Measurements from ENCODE around the gene GPRC5C. TPM values are rescaled to one million over a fixed set of nuclear protein-coding genes. Genes with fewer than 3 reads are reported as not detected.

GPRC5C gene
- total and polyA plus RNA-seq, 2 of the 13 experiments (the other 11 are each of a cell fraction or from before 2014, with no cell fraction given): 85.6 to 300 TPM

DNA sequence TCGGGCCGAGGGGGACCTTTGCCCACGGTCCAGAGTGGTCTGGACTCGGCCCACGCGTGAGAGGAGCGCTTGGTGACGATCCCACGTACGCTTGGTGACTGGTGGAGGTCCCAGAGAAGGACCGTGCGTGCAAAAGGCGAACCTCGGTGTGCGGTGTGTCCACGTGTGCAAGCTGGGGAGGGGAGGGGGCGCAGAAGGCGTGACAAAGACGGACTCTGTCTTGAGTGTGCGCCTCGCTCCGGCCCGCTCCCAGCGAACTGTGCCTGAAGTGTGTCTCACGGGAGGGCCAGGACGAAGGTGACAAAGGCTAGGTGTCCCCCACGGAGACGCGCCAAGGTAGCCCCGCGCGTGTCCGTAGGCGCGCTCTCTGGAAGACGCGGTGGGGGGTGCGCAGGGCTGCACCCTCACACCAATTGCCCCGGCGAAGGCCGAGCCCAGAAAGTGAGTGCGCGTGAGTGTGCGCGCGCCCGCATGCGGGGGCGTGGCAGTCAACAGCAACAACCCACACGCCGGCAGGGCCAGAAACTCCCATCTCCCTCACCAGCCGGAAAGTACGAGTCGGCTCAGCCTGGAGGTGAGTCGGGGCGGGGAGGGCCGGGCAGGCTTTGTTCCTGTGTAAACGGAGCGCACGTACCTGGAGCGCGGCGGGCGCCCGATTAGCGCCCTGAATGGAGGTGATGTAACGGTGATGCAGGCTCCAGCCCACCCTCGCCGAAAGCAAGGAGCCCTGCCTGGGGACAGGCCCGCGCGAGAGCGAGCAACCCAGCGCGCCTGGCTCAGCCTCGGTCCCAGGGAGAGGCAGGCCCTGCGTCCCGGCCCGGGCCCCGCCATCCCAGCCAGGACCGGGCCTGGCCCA lies at the start of gene GPRC5C (continued):
- TF ChIP-seq NFKB2 (CRISPR knock-in tag; IDR thresholded peaks at IDR 0.05; ENCODE audit: borderline replicate concordance) (peak; percentile 82; the same call in 1 of the 2 replicates), KDM1A (CRISPR knock-in tag; IDR thresholded peaks at IDR 0.05) (no peak), MAF1 (CRISPR knock-in tag; IDR thresholded peaks at IDR 0.05; ENCODE audit: borderline replicate concordance) (no peak), MEF2D (CRISPR knock-in tag; IDR thresholded peaks at IDR 0.05) (peak; percentile 70; the same call in 1 of the 2 replicates), ZNF567 (CRISPR knock-in tag; IDR thresholded peaks at IDR 0.05; ENCODE audit: borderline replicate concordance) (peak; percentile 81; the same call in 1 of the 2 replicates), ZFP37 (CRISPR knock-in tag; IDR thresholded peaks at IDR 0.05; ENCODE audit: borderline replicate concordance) (no peak), SKI (IDR thresholded peaks at IDR 0.05; ENCODE audit: partially characterized antibody) (no peak), PPARG (CRISPR knock-in tag; conservative IDR thresholded peaks at IDR 0.05) (peak; percentile 63), ZBTB42 (CRISPR knock-in tag; IDR thresholded peaks at IDR 0.05) (peak; percentile 97), CC2D1A (CRISPR knock-in tag; IDR thresholded peaks at IDR 0.05) (no peak), ELF1 (CRISPR knock-in tag; IDR thresholded peaks at IDR 0.05) (peak; percentile 66), GLI4 (CRISPR knock-in tag; IDR thresholded peaks at IDR 0.05; ENCODE audit: borderline replicate concordance) (0 out of 2 replicates have a peak, but pooled peaks have one; percentile 18), ZNF501 (CRISPR knock-in tag; IDR thresholded peaks at IDR 0.05) (no peak; the same call in none of the 2 replicates)
- TF ChIP-seq, protein P1, sequence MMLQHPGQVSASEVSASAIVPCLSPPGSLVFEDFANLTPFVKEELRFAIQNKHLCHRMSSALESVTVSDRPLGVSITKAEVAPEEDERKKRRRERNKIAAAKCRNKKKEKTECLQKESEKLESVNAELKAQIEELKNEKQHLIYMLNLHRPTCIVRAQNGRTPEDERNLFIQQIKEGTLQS (CRISPR knock-in tag; IDR thresholded peaks at IDR 0.05): no peak
- TF ChIP-seq, protein P2, sequence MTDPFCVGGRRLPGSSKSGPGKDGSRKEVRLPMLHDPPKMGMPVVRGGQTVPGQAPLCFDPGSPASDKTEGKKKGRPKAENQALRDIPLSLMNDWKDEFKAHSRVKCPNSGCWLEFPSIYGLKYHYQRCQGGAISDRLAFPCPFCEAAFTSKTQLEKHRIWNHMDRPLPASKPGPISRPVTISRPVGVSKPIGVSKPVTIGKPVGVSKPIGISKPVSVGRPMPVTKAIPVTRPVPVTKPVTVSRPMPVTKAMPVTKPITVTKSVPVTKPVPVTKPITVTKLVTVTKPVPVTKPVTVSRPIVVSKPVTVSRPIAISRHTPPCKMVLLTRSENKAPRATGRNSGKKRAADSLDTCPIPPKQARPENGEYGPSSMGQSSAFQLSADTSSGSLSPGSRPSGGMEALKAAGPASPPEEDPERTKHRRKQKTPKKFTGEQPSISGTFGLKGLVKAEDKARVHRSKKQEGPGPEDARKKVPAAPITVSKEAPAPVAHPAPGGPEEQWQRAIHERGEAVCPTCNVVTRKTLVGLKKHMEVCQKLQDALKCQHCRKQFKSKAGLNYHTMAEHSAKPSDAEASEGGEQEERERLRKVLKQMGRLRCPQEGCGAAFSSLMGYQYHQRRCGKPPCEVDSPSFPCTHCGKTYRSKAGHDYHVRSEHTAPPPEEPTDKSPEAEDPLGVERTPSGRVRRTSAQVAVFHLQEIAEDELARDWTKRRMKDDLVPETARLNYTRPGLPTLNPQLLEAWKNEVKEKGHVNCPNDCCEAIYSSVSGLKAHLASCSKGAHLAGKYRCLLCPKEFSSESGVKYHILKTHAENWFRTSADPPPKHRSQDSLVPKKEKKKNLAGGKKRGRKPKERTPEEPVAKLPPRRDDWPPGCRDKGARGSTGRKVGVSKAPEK (CRISPR knock-in tag; IDR thresholded peaks at IDR 0.05; ENCODE audit: borderline replicate concordance): no peak
- TF ChIP-seq, protein P3, sequence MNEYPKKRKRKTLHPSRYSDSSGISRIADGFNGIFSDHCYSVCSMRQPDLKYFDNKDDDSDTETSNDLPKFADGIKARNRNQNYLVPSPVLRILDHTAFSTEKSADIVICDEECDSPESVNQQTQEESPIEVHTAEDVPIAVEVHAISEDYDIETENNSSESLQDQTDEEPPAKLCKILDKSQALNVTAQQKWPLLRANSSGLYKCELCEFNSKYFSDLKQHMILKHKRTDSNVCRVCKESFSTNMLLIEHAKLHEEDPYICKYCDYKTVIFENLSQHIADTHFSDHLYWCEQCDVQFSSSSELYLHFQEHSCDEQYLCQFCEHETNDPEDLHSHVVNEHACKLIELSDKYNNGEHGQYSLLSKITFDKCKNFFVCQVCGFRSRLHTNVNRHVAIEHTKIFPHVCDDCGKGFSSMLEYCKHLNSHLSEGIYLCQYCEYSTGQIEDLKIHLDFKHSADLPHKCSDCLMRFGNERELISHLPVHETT (CRISPR knock-in tag; conservative IDR thresholded peaks at IDR 0.05): peak; percentile 78; the same call in 1 of the 2 replicates
- TF ChIP-seq, protein P4, sequence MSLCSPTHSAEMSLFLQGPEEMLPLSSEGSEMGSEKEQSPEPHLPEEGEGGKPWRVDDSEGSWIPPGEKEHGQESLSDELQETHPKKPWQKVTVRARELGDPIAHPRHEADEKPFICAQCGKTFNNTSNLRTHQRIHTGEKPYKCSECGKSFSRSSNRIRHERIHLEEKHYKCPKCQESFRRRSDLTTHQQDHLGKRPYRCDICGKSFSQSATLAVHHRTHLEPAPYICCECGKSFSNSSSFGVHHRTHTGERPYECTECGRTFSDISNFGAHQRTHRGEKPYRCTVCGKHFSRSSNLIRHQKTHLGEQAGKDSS (CRISPR knock-in tag; IDR thresholded peaks at IDR 0.05; ENCODE audit: borderline replicate concordance, low read depth): peak; percentile 95
- TF ChIP-seq, protein P5, sequence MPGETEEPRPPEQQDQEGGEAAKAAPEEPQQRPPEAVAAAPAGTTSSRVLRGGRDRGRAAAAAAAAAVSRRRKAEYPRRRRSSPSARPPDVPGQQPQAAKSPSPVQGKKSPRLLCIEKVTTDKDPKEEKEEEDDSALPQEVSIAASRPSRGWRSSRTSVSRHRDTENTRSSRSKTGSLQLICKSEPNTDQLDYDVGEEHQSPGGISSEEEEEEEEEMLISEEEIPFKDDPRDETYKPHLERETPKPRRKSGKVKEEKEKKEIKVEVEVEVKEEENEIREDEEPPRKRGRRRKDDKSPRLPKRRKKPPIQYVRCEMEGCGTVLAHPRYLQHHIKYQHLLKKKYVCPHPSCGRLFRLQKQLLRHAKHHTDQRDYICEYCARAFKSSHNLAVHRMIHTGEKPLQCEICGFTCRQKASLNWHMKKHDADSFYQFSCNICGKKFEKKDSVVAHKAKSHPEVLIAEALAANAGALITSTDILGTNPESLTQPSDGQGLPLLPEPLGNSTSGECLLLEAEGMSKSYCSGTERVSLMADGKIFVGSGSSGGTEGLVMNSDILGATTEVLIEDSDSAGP (CRISPR knock-in tag; IDR thresholded peaks at IDR 0.05; ENCODE audit: borderline replicate concordance): peak; percentile 73
- TF ChIP-seq, protein P6, sequence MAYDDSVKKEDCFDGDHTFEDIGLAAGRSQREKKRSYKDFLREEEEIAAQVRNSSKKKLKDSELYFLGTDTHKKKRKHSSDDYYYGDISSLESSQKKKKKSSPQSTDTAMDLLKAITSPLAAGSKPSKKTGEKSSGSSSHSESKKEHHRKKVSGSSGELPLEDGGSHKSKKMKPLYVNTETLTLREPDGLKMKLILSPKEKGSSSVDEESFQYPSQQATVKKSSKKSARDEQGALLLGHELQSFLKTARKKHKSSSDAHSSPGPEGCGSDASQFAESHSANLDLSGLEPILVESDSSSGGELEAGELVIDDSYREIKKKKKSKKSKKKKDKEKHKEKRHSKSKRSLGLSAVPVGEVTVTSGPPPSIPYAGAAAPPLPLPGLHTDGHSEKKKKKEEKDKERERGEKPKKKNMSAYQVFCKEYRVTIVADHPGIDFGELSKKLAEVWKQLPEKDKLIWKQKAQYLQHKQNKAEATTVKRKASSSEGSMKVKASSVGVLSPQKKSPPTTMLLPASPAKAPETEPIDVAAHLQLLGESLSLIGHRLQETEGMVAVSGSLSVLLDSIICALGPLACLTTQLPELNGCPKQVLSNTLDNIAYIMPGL (CRISPR knock-in tag; IDR thresholded peaks at IDR 0.05; ENCODE audit: borderline replicate concordance in 1 of 2, low read depth in 1 of 2): peak in 1 of 2 experiments; percentile 91; a peak in 3 of 4 replicates

All from HepG2 (cell line).